RPMI7951 (cell line): ENCODE data around the gene MRPS27. TPM values are rescaled to one million over a fixed set of nuclear protein-coding genes. Genes with fewer than 3 reads are reported as not detected.

Experiments
- total RNA-seq: library from RNA; depleted of rRNA; stranded (reverse); fragments of >200 nt; shearing (Covaris generic); gene quantifications from 2 replicates; pipeline ENCODE4 v1.2.3, GENCODE V29; 2014; rRNA removed

MRPS27 gene
- total RNA-seq, 1 experiment from 2014 or later = 70.4 TPM

Other genes starting within 250 kb of the MRPS27 start
- 26.4 and 35.8 TPM in 2 replicates for gene MAP1B, start 212.8 kb downstream of the MRPS27 start, total RNA-seq
- 14.0 and 15.3 TPM in 2 replicates for gene PTCD2, start 133 bp upstream of the MRPS27 start, total RNA-seq
- not detected in 2 replicates for gene ZNF366, start 187.2 kb upstream of the MRPS27 start, total RNA-seq